Stimulated activated CD8-positive, alpha-beta memory T cell treated with anti-CD3 and anti-CD28 coated beads, Interleukin-7, amount 100 ng/mL, for 48 hours (primary cell): Measurements from ENCODE around the gene BRINP3.
"Not testable (repeated sequence)": the region's sequence is repeated elsewhere in the genome, so short reads cannot be mapped to it uniquely, and the experiment has no call there.

Experiments
- DNase-seq, 2 donors: peaks; one replicate each; pipeline ENCODE4 v3.0.0-alpha.2; 2020; ENCODE audit warnings: low read depth in 1 of 2; ENCODE audit errors: extremely low read depth in 1 of 2

BRINP3 gene

GRCh38 chr1:190477762-190478148, at the start of gene BRINP3:
Gene BRINP3 (minus strand): TSS chr1:190477864.
- no peak for DNase-seq

GRCh38 chr1:190511554-190511953, 33.9 kb upstream of the BRINP3 start:
- no peak for DNase-seq

- DNase-seq = no peak
Observed at GRCh38 chr1:190507357-190507756, 29.7 kb upstream of the BRINP3 start.

GRCh38 chr1:190504539-190504938, 26.9 kb upstream of the BRINP3 start:
- not testable (repeated sequence) for DNase-seq

- DNase-seq = no peak
Observed at GRCh38 chr1:190497565-190497964, 19.9 kb upstream of the BRINP3 start.

- no peak for DNase-seq
Observed at GRCh38 chr1:190494451-190494850, 16.8 kb upstream of the BRINP3 start.

GRCh38 chr1:190491404-190491803, 13.7 kb upstream of the BRINP3 start:
- DNase-seq = no peak

- no peak for DNase-seq
Observed at GRCh38 chr1:190484045-190484444, 6.4 kb upstream of the BRINP3 start.

GRCh38 chr1:190480231-190480630, 2.6 kb upstream of the BRINP3 start:
- DNase-seq = no peak

GRCh38 chr1:190479516-190479915, 1.9 kb upstream of the BRINP3 start:
- no peak for DNase-seq

- DNase-seq = no peak
Observed at GRCh38 chr1:190479050-190479397, 1.4 kb upstream of the BRINP3 start.

GRCh38 chr1:190478149-190479049, 735 bp upstream of the BRINP3 start:
- no peak for DNase-seq

GRCh38 chr1:190476806-190477205, 858 bp downstream of the BRINP3 start:
- DNase-seq = no peak

GRCh38 chr1:190476321-190476720, 1.3 kb downstream of the BRINP3 start:
- no peak for DNase-seq

GRCh38 chr1:190475421-190476141, 2.1 kb downstream of the BRINP3 start:
- DNase-seq = no peak

- no peak for DNase-seq
Observed at GRCh38 chr1:190474650-190475211, 2.9 kb downstream of the BRINP3 start.

GRCh38 chr1:190474010-190474409, 3.7 kb downstream of the BRINP3 start:
- no peak for DNase-seq

- no peak for DNase-seq
Observed at GRCh38 chr1:190472494-190472893, 5.2 kb downstream of the BRINP3 start.

GRCh38 chr1:190472042-190472441, 5.6 kb downstream of the BRINP3 start:
- DNase-seq = no peak

GRCh38 chr1:190464690-190465089, 13.0 kb downstream of the BRINP3 start:
- DNase-seq = no peak

GRCh38 chr1:190456129-190456528, 21.5 kb downstream of the BRINP3 start:
- DNase-seq = no peak

- DNase-seq = no peak
Observed at GRCh38 chr1:190455631-190456030, 22.0 kb downstream of the BRINP3 start.
